ENCODE results near the gene TMEM242. TPM values are rescaled to one million over a fixed set of nuclear protein-coding genes. Genes with fewer than 3 reads are reported as not detected.
A peak's percentile ranks its signal among the peaks of the same experiment; 100 is the strongest.

The TMEM242 gene
- total RNA-seq: 11.5 and 12.4 TPM in 2 replicates
- long read RNA-seq, full-length matches to known transcripts: 76 of 79 reads
- long read RNA-seq, partial matches to known transcripts: 2 of 79 reads
- long read RNA-seq, other reads (novel, unspliced or antisense): 1 of 79 reads

GRCh38 chr6:157323255-157323965 lies at the start of gene TMEM242:
Gene TMEM242, minus strand, starts transcription at chr6:157323519. Its CDS starts 20 bp downstream, at chr6:157323499.
- H3K4me3 Mint-ChIP-seq (ENCODE audit: low read depth): peak within 1 kb of the TSS; percentile 83
- TF ChIP-seq, protein P1, sequence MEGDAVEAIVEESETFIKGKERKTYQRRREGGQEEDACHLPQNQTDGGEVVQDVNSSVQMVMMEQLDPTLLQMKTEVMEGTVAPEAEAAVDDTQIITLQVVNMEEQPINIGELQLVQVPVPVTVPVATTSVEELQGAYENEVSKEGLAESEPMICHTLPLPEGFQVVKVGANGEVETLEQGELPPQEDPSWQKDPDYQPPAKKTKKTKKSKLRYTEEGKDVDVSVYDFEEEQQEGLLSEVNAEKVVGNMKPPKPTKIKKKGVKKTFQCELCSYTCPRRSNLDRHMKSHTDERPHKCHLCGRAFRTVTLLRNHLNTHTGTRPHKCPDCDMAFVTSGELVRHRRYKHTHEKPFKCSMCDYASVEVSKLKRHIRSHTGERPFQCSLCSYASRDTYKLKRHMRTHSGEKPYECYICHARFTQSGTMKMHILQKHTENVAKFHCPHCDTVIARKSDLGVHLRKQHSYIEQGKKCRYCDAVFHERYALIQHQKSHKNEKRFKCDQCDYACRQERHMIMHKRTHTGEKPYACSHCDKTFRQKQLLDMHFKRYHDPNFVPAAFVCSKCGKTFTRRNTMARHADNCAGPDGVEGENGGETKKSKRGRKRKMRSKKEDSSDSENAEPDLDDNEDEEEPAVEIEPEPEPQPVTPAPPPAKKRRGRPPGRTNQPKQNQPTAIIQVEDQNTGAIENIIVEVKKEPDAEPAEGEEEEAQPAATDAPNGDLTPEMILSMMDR (IDR thresholded peaks at IDR 0.05; ENCODE audit: unreplicated experiment): peak; percentile 50
- H3K9me3 Mint-ChIP-seq (ENCODE audit: low read depth): no peaks in the 10 kb centered on the region
- H3K27me3 Mint-ChIP-seq: peaks cover 27% of the 10 kb centered on the region
- peaks cover 4% of the 10 kb centered on the region for H3K36me3 Mint-ChIP-seq (ENCODE audit: insufficient read depth)
- peak; percentile 86 for DNase-seq (ENCODE audit: low spot score, unreplicated experiment)
- peak within 1 kb of the TSS; percentile 95 for H3K27ac Mint-ChIP-seq
- H3K4me1 Mint-ChIP-seq (ENCODE audit: low read depth): peaks cover 3% of the 10 kb centered on the region

- peaks cover 4% of the 10 kb centered on the region for H3K27me3 Mint-ChIP-seq
- H3K36me3 Mint-ChIP-seq (ENCODE audit: insufficient read depth): no peaks in the 10 kb centered on the region
- DNase-seq (ENCODE audit: low spot score, unreplicated experiment): no peak
Observed at GRCh38 chr6:157372501-157373280, 49.4 kb upstream of the TMEM242 start.

DNA sequence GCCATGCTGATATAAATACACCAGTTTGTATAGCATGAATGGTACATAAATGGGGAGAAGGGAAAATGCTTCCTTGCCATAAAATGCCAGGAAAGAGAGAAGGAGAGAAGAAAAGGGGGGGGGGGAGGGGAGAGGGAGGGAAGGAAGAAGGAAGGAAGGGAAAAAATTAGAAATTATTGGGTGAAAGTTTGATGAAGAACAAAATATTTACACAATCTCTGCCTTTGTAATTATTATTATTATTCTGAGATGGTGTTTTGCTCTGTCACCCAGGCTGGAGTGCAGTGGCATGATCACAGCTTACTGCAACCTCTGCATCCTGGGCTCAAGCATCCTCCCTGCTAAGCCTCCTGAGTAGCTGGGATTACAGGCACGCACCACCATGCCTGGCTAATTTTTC lies 47.4 kb upstream of the TMEM242 start:
- H3K36me3 Mint-ChIP-seq (ENCODE audit: insufficient read depth): no peaks in the 10 kb centered on the region
- H3K27me3 Mint-ChIP-seq: peaks cover 4% of the 10 kb centered on the region
- no peak for DNase-seq (ENCODE audit: low spot score, unreplicated experiment)
- TF ChIP-seq, protein P1 (IDR thresholded peaks at IDR 0.05; ENCODE audit: unreplicated experiment): no peak
- no peaks in the 10 kb centered on the region for H3K9me3 Mint-ChIP-seq (ENCODE audit: low read depth)
- no peak overlapping the region for H3K4me3 Mint-ChIP-seq (ENCODE audit: low read depth)
- no peak overlapping the region for H3K27ac Mint-ChIP-seq
- H3K4me1 Mint-ChIP-seq (ENCODE audit: low read depth): no peaks in the 10 kb centered on the region

More at GRCh38 chr6:157372501-157373280, 49.4 kb upstream of the TMEM242 start:
- no peak overlapping the region for H3K27ac Mint-ChIP-seq
- no peaks in the 10 kb centered on the region for H3K9me3 Mint-ChIP-seq (ENCODE audit: low read depth)
- no peak overlapping the region for H3K4me3 Mint-ChIP-seq (ENCODE audit: low read depth)
- peaks cover 2% of the 10 kb centered on the region for H3K4me1 Mint-ChIP-seq (ENCODE audit: low read depth)
- TF ChIP-seq, protein P1 (IDR thresholded peaks at IDR 0.05; ENCODE audit: unreplicated experiment): no peak

DNA sequence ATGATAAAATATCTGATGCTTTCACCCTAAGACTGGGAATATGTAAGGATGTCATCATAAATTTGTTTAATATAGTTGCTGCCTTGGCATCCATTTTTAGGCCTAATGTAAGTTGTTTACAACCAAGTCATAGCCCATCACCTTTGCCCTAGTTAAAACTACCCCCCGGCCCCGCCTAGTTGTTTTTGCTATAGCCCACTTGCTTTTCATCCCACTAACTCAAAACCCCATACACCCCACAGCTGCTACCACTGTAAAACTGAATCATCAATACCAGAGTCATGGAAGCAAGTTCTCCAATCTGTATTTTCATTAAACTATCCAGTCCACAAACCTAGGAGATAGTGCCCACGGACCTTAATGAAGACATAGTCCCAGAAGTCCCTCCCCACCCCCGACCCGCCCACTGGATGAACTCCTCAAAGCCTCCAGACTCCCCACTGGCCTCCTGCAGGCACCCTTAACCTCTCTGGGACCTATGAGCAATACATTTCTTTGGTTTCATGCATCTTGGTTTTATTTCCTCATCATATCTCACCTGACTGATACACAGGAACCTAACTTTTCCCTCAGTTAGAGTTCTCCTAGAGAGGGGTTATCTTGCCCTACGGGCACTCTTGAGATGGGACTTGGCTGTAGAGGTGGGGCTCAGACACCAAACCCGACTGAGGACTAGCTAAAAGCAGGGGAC lies 45.2 kb upstream of the TMEM242 start:
- Mint-ChIP-seq H3K27ac (no peak overlapping the region), H3K36me3 (ENCODE audit: insufficient read depth) (no peaks in the 10 kb centered on the region), H3K4me3 (ENCODE audit: low read depth) (no peak overlapping the region), H3K9me3 (ENCODE audit: low read depth) (no peaks in the 10 kb centered on the region), H3K4me1 (ENCODE audit: low read depth) (no peaks in the 10 kb centered on the region), H3K27me3 (no peaks in the 10 kb centered on the region)
- no peak for DNase-seq (ENCODE audit: low spot score, unreplicated experiment)
- TF ChIP-seq, protein P1 (IDR thresholded peaks at IDR 0.05; ENCODE audit: unreplicated experiment): no peak

- Mint-ChIP-seq H3K27me3 (no peaks in the 10 kb centered on the region), H3K4me3 (ENCODE audit: low read depth) (no peak overlapping the region), H3K36me3 (ENCODE audit: insufficient read depth) (no peaks in the 10 kb centered on the region), H3K9me3 (ENCODE audit: low read depth) (no peaks in the 10 kb centered on the region), H3K27ac (no peak overlapping the region), H3K4me1 (ENCODE audit: low read depth) (no peaks in the 10 kb centered on the region)
- no peak for DNase-seq (ENCODE audit: low spot score, unreplicated experiment)
- TF ChIP-seq, protein P1 (IDR thresholded peaks at IDR 0.05; ENCODE audit: unreplicated experiment): no peak
Observed at GRCh38 chr6:157366648-157367047, 43.3 kb upstream of the TMEM242 start.

Measured in progenitor cell of endocrine pancreas (in vitro differentiated cells).